Peyer's patch (tissue), 4 donors: ENCODE results near the gene TBL1X.

Experiments
- CTCF ChIP-seq, 6 experiments: fragments of 450-650 bp in 4 of 6; fragments of 200-600 bp in 2 of 6; sonication (generic) in 1 of 6; IDR thresholded peaks; one replicate each; pipeline ENCODE4 v1.5.1; 2017 to 2019; ENCODE audit warnings: antibody characterized with exemption in 6 of 6, mild to moderate bottlenecking in 3 of 6, moderate library complexity in 1 of 6
- POLR2A ChIP-seq, 2 donors: fragments of 450-650 bp; IDR thresholded peaks; one replicate each; pipeline ENCODE4 v1.5.1; 2017; ENCODE audit warnings: antibody characterized with exemption in 2 of 2, mild to moderate bottlenecking in 2 of 2, moderate library complexity in 2 of 2

- TF ChIP-seq CTCF (IDR thresholded peaks at IDR 0.05) (no peak), POLR2A (IDR thresholded peaks at IDR 0.05) (no peak)
These were observed 54.0 kb downstream of the TBL1X start for GRCh38 chrX:9518889-9519288.
